Activated CD8-positive, alpha-beta memory T cell treated with anti-CD3 and anti-CD28 coated beads for 1 hour (primary cell): ENCODE data around the gene LAMA3.

Experiments used
- DNase-seq, 2 donors: peaks; one replicate each; pipeline ENCODE4 v3.0.0-alpha.2; 2020; ENCODE audit warnings: low read depth in 1 of 2; ENCODE audit errors: extremely low read depth in 1 of 2

The LAMA3 gene

GRCh38 chr18:23958036-23958435 lies 268.8 kb downstream of the LAMA3 start:
- no peak for DNase-seq

- no peak for DNase-seq
Measured at GRCh38 chr18:23963443-23964165, 274.4 kb downstream of the LAMA3 start.

- DNase-seq, result peak in 1 of 2 donors; percentile 30
Measured at GRCh38 chr18:23964282-23965238, 275.3 kb downstream of the LAMA3 start.

- DNase-seq, result no peak
Measured at GRCh38 chr18:23966909-23967308, 277.7 kb downstream of the LAMA3 start.

GRCh38 chr18:23967321-23968089 lies 278.3 kb downstream of the LAMA3 start:
- DNase-seq, result no peak

GRCh38 chr18:23968638-23969604 lies 279.7 kb downstream of the LAMA3 start:
- DNase-seq, result no peak

GRCh38 chr18:23969664-23970063 lies 280.4 kb downstream of the LAMA3 start:
- DNase-seq, result no peak

GRCh38 chr18:23970161-23971096 lies 281.2 kb downstream of the LAMA3 start:
- peak in 1 of 2 donors; percentile 52 for DNase-seq

GRCh38 chr18:23971097-23971440 lies 281.8 kb downstream of the LAMA3 start:
- no peak for DNase-seq

- DNase-seq, result no peak
Measured at GRCh38 chr18:23971666-23972230, 282.5 kb downstream of the LAMA3 start.

- DNase-seq, result no peak
Measured at GRCh38 chr18:23972453-23972852, 283.2 kb downstream of the LAMA3 start.

GRCh38 chr18:23977103-23977502 lies 287.9 kb downstream of the LAMA3 start:
- DNase-seq, result no peak

- no peak for DNase-seq
Measured at GRCh38 chr18:23977719-23978483, 288.6 kb downstream of the LAMA3 start.

GRCh38 chr18:23981369-23981980 lies 292.2 kb downstream of the LAMA3 start:
- DNase-seq, result no peak

- DNase-seq, result no peak
Measured at GRCh38 chr18:23982155-23983079, 293.2 kb downstream of the LAMA3 start.

- no peak for DNase-seq
Measured at GRCh38 chr18:23983112-23983511, 293.9 kb downstream of the LAMA3 start.
